ENCODE data around the gene SRPRB.

The SRPRB gene

DNA sequence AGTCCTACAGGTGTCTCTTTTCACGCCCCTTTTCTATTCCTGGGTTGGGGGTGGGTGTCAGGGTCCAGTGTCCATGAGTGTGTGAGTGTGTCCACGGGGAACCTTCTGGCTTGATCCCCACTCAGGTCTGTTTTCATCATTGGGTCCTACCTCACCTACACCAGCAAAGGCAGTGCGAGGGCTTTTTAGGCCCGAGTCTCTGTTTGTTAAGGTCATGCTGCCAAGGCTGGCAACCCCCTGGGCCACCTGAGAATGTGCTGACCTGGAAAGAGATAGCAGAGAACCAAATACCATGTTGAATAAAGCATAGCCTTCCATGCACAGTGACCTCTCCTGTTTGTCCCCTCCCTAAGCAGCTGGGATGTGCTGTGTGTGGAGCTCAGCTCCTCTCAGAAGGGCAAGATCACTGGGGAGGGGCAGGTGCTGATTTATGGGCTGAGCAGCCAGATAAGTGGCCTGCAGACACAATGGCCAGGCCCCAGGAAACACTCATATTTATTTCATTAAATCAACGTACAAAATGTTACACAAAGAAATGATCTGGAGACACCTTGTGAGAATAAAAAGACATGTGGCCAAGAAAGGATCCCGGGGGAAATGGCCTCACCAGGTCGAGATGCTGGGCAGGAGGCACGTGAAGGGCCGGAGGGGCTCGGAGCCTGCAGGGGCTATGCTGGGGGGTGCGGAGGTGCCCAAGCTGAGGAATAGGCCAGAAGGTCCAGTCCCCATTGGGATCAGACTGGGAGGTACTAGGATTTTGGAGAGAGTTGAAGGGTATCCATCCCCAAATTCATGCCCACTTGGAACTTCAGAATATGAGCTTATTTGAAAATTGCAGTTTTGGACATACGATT, 54.0 kb downstream of the SRPRB start:
- Mint-ChIP-seq H3K36me3 (ENCODE audit: insufficient read depth) (no peaks in the 10 kb centered on the region), H3K4me3 (no peak overlapping the region), H3K9me3 (no peaks in the 10 kb centered on the region), H3K4me1 (no peaks in the 10 kb centered on the region), H3K27me3 (no peaks in the 10 kb centered on the region), H3K27ac (ENCODE audit: low read depth) (no peak overlapping the region)
- no peak for ATAC-seq (replicated peaks; ENCODE audit: extremely low read depth, poor library complexity, severe bottlenecking)
- DNase-seq (ENCODE audit: low spot score in 2 of 2): no peak

GRCh38 chr3:133860519-133860918, 54.9 kb downstream of the SRPRB start:
- Mint-ChIP-seq H3K4me3 (no peak overlapping the region), H3K27me3 (no peaks in the 10 kb centered on the region), H3K9me3 (no peaks in the 10 kb centered on the region), H3K36me3 (ENCODE audit: insufficient read depth) (no peaks in the 10 kb centered on the region), H3K27ac (ENCODE audit: low read depth) (no peak overlapping the region), H3K4me1 (no peaks in the 10 kb centered on the region)
- ATAC-seq (replicated peaks; ENCODE audit: extremely low read depth, poor library complexity, severe bottlenecking) (no peak), DNase-seq (ENCODE audit: low spot score in 2 of 2) (no peak)

GRCh38 chr3:133862161-133862560, 56.5 kb downstream of the SRPRB start:
- H3K9me3 Mint-ChIP-seq: no peaks in the 10 kb centered on the region
- no peaks in the 10 kb centered on the region for H3K36me3 Mint-ChIP-seq (ENCODE audit: insufficient read depth)
- H3K4me1 Mint-ChIP-seq: no peaks in the 10 kb centered on the region
- no peak for ATAC-seq (replicated peaks; ENCODE audit: extremely low read depth, poor library complexity, severe bottlenecking)
- no peak overlapping the region for H3K4me3 Mint-ChIP-seq
- H3K27me3 Mint-ChIP-seq: no peaks in the 10 kb centered on the region
- H3K27ac Mint-ChIP-seq (ENCODE audit: low read depth): no peak overlapping the region
- DNase-seq (ENCODE audit: low spot score in 2 of 2): no peak

DNA sequence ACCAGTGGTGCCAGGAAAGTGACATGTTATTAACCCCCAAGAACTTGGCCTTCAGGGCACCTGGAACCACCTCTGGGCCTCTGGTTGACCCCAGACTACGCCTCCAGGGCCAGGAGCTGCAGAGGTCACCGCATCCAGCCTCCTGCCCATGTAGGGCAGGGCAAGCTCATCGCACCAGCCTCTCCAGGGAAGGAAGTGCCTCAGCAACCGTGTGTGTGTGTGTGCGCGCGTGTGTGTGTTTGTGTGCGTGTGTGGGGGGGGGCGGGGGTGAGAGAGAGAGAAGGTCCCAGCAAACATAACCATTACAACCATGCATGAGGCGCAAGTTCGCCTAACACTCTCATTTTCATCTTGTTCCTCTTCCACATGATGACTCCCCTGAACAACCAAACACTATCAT, 58.3 kb downstream of the SRPRB start:
- peaks cover under 1% of the 10 kb centered on the region for H3K36me3 Mint-ChIP-seq (ENCODE audit: insufficient read depth)
- DNase-seq (ENCODE audit: low spot score in 2 of 2): no peak

DNA sequence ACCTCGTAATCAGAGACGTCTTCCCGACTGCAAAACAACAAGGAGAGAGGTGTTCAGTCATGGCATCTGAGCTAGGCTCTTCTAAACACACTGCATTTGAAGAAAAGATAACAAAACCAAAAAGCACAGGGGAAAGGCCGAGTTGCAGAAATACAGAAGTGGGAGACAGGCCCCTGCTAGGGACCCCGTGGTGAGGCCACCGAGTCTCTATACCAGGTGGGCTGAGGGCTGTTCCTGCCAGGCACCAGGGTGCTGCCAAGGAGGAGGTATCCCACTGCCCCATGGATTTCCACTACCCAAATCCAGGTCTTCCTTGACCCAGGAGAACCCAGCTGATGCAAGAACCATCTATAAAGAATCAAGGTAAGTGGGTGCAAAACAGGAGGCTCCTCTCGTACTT, 59.0 kb downstream of the SRPRB start:
- Mint-ChIP-seq H3K9me3 (no peaks in the 10 kb centered on the region), H3K27me3 (peaks cover 20% of the 10 kb centered on the region), H3K27ac (ENCODE audit: low read depth) (no peak overlapping the region), H3K36me3 (ENCODE audit: insufficient read depth) (peaks cover 2% of the 10 kb centered on the region), H3K4me3 (no peak overlapping the region), H3K4me1 (no peaks in the 10 kb centered on the region)
- DNase-seq (ENCODE audit: low spot score in 2 of 2) (no peak), ATAC-seq (replicated peaks; ENCODE audit: extremely low read depth, poor library complexity, severe bottlenecking) (no peak)

More for the DNA sequence above, 58.3 kb downstream of the SRPRB start:
- Mint-ChIP-seq H3K27me3 (peaks cover 16% of the 10 kb centered on the region), H3K27ac (ENCODE audit: low read depth) (no peak overlapping the region), H3K4me1 (no peaks in the 10 kb centered on the region), H3K9me3 (no peaks in the 10 kb centered on the region), H3K4me3 (no peak overlapping the region)
- no peak for ATAC-seq (replicated peaks; ENCODE audit: extremely low read depth, poor library complexity, severe bottlenecking)

DNA sequence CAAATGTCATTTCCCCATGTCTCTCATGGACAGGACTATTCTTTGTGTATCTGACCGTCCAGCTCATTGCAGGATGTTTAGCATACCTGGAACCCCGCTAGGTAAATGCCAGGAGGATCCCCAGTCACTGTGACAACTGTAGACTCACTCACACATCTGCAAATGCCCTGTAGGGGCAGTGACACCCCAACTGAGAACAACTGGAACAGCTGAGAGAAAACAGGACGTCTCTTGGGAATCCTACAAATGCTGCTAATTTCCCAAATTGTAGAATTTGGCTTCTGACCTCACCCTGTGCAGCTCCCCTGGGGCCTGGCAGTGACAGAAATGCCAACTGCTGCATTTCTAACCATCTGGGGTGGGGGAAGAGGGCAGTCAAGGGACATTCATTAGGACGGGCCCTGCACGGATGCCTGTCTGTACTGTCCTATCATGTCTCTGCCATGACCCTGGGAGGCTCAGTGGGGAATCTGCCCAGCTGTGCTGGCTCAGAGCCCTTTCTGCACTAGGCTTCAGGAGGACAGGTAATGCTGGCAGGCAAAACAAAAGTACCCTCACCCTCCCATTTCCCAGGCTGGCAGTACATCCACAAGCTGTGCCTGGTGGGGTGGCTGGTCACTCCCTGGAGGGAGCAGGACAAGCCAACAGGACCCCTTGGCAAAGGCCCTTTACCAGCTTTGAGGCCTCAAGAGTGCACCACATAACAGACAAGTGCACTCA, 59.7 kb downstream of the SRPRB start:
- Mint-ChIP-seq H3K36me3 (ENCODE audit: insufficient read depth) (peaks cover 2% of the 10 kb centered on the region), H3K4me3 (no peak overlapping the region), H3K9me3 (no peaks in the 10 kb centered on the region), H3K27ac (ENCODE audit: low read depth) (no peak overlapping the region), H3K4me1 (no peaks in the 10 kb centered on the region), H3K27me3 (peaks cover 20% of the 10 kb centered on the region)
- DNase-seq (ENCODE audit: low spot score in 2 of 2) (no peak), ATAC-seq (replicated peaks; ENCODE audit: extremely low read depth, poor library complexity, severe bottlenecking) (no peak)

DNA sequence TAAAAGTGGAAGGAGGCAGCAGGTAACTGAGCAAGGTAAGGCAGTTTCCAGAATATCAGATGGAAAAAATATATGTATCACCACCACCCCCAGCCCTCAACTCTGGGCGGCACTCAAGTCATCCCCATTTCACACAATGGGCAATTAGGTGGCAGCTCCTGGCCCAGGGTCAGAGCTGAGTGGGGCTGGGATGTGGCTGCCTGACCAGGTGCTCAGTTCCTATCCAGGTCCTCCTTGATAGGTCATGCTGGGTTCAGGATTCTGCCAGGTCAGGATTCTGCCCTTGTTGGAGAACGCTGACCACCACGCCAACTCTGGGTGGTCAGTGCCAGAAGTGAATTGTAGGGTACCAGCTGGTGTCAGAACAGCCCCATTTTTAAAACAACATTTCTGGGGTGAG, 60.5 kb downstream of the SRPRB start:
- peaks cover 20% of the 10 kb centered on the region for H3K27me3 Mint-ChIP-seq
- no peak for ATAC-seq (replicated peaks; ENCODE audit: extremely low read depth, poor library complexity, severe bottlenecking)
- H3K36me3 Mint-ChIP-seq (ENCODE audit: insufficient read depth): peaks cover 2% of the 10 kb centered on the region
- H3K27ac Mint-ChIP-seq (ENCODE audit: low read depth): no peak overlapping the region
- no peak overlapping the region for H3K4me3 Mint-ChIP-seq
- H3K9me3 Mint-ChIP-seq: no peaks in the 10 kb centered on the region
- H3K4me1 Mint-ChIP-seq: no peaks in the 10 kb centered on the region
- DNase-seq (ENCODE audit: low spot score in 2 of 2): no peak

GRCh38 chr3:133868186-133868585, 62.6 kb downstream of the SRPRB start:
- Mint-ChIP-seq H3K9me3 (no peaks in the 10 kb centered on the region), H3K4me1 (no peaks in the 10 kb centered on the region), H3K27me3 (peaks cover 20% of the 10 kb centered on the region), H3K36me3 (ENCODE audit: insufficient read depth) (peaks cover 2% of the 10 kb centered on the region), H3K4me3 (no peak overlapping the region), H3K27ac (ENCODE audit: low read depth) (no peak overlapping the region)
- DNase-seq (ENCODE audit: low spot score in 2 of 2): no peak
- no peak for ATAC-seq (replicated peaks; ENCODE audit: extremely low read depth, poor library complexity, severe bottlenecking)

DNA sequence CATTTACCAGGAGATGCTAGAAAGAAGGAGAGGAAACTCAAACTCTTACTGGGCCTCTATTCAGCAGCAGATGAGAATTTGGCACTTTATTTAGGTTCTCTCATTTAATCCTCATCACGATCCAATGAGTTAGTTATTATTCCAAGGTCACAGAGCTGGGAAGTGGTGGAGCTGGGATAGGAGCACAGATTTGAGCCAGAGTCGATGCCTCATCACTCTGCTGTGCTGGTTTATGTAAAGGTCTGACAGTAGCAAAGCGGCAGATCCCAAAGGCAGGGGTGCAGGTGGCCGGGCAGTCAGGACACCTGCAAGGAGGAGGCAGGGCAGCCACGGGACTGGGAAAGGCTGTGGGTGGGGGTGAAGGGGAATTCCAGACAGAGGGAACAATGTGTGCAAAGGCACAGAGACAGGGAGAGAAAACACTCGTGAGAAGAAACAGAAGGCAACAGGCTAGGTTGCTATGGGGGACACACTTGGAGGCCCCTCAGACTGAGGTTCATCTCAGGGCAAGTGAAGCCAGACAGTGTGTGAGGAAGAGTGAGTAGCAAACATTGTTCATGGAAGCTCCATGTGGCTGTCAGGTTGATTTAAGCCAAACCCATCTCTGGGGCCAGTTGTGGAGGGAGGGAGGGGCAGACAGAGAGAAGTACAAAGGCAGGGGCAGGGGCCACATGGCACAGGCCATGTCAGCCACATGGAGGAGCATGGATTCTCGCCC, 63.3 kb downstream of the SRPRB start:
- H3K27me3 Mint-ChIP-seq: peaks cover 20% of the 10 kb centered on the region
- peaks cover 2% of the 10 kb centered on the region for H3K36me3 Mint-ChIP-seq (ENCODE audit: insufficient read depth)
- ATAC-seq (replicated peaks; ENCODE audit: extremely low read depth, poor library complexity, severe bottlenecking): no peak
- no peak for DNase-seq (ENCODE audit: low spot score in 2 of 2)
- H3K27ac Mint-ChIP-seq (ENCODE audit: low read depth): no peak overlapping the region
- H3K4me3 Mint-ChIP-seq: no peak overlapping the region
- no peaks in the 10 kb centered on the region for H3K4me1 Mint-ChIP-seq
- H3K9me3 Mint-ChIP-seq: no peaks in the 10 kb centered on the region

- H3K27ac Mint-ChIP-seq (ENCODE audit: low read depth): no peak overlapping the region
- H3K36me3 Mint-ChIP-seq (ENCODE audit: insufficient read depth): peaks cover 2% of the 10 kb centered on the region
- no peaks in the 10 kb centered on the region for H3K9me3 Mint-ChIP-seq
- H3K4me1 Mint-ChIP-seq: no peaks in the 10 kb centered on the region
- H3K4me3 Mint-ChIP-seq: no peak overlapping the region
- H3K27me3 Mint-ChIP-seq: peaks cover 20% of the 10 kb centered on the region
- ATAC-seq (replicated peaks; ENCODE audit: extremely low read depth, poor library complexity, severe bottlenecking) (no peak), DNase-seq (ENCODE audit: low spot score in 2 of 2) (no peak)
Measured at GRCh38 chr3:133869586-133869985, 64.0 kb downstream of the SRPRB start.

GRCh38 chr3:133870822-133871221, 65.2 kb downstream of the SRPRB start:
- no peak for DNase-seq (ENCODE audit: low spot score in 2 of 2)
- no peak overlapping the region for H3K4me3 Mint-ChIP-seq
- ATAC-seq (replicated peaks; ENCODE audit: extremely low read depth, poor library complexity, severe bottlenecking): no peak
- no peaks in the 10 kb centered on the region for H3K9me3 Mint-ChIP-seq
- peaks cover 22% of the 10 kb centered on the region for H3K27me3 Mint-ChIP-seq
- peaks cover 2% of the 10 kb centered on the region for H3K36me3 Mint-ChIP-seq (ENCODE audit: insufficient read depth)
- H3K27ac Mint-ChIP-seq (ENCODE audit: low read depth): no peak overlapping the region
- no peaks in the 10 kb centered on the region for H3K4me1 Mint-ChIP-seq

All from central memory CD8-positive, alpha-beta T cell (primary cell).